Spleen (tissue), 11 donors: ENCODE results near the gene FIBP. TPM values are rescaled to one million over a fixed set of nuclear protein-coding genes. Genes with fewer than 3 reads are reported as not detected.

Experiments
- DNase-seq: peaks from one replicate; pipeline ENCODE4 v3.0.0-alpha.2; 2020
- H3K27ac ChIP-seq, 8 donors: fragments of 200-600 bp; sonication (generic) in 7 of 8; 1 replicate in 4 of 8; 2 replicates in 4 of 8; pipeline versions ENCODE4 v1.5.0 to v1.8.0; 2016 to 2021; ENCODE audit warnings: inconsistent platforms in 4 of 8, mild to moderate bottlenecking in 4 of 8, moderate library complexity in 1 of 8
- H3K27me3 ChIP-seq, 7 donors: fragments of 200-600 bp; sonication (generic) in 6 of 7; replicated peaks in 1 of 7; 1 replicate in 4 of 7; 2 replicates in 3 of 7; pipeline versions ENCODE4 v1.5.0 to v1.8.0; 2016 to 2021; ENCODE audit warnings: inconsistent platforms in 3 of 7, mild to moderate bottlenecking in 1 of 7
- H3K36me3 ChIP-seq, 6 donors: fragments of 200-600 bp; sonication (generic) in 5 of 6; 1 replicate in 4 of 6; 2 replicates in 2 of 6; pipeline versions ENCODE4 v1.5.0 to v1.8.0; 2016 to 2021; ENCODE audit warnings: inconsistent platforms in 2 of 6
- H3K4me1 ChIP-seq, 6 donors: fragments of 200-600 bp; sonication (generic) in 5 of 6; 1 replicate in 3 of 6; 2 replicates in 3 of 6; pipeline versions ENCODE4 v1.5.0 to v1.8.0; 2016 to 2021; ENCODE audit warnings: inconsistent platforms in 3 of 6
- H3K4me3 ChIP-seq, 8 donors: fragments of 200-600 bp; sonication (generic) in 7 of 8; 1 replicate in 4 of 8; 2 replicates in 4 of 8; pipeline versions ENCODE4 v1.5.0 to v1.8.0; 2016 to 2021; ENCODE audit warnings: inconsistent platforms in 4 of 8, mild to moderate bottlenecking in 4 of 8, moderate library complexity in 2 of 8
- H3K9me3 ChIP-seq, 8 donors: fragments of 200-600 bp; sonication (generic) in 7 of 8; 1 replicate in 4 of 8; 2 replicates in 4 of 8; pipeline versions ENCODE4 v1.5.0 to v1.8.0; 2016 to 2021; ENCODE audit warnings: inconsistent platforms in 4 of 8
- CTCF ChIP-seq, 11 experiments: fragments of 200-600 bp in 7 of 11; fragments of 450-650 bp in 4 of 11; sonication (generic) in 4 of 11; IDR thresholded peaks in 8 of 11; conservative IDR thresholded peaks in 3 of 11; 1 replicate in 7 of 11; 2 replicates in 4 of 11; pipeline versions ENCODE4 v1.4.0 to v1.8.0; 2016 to 2021; ENCODE audit warnings: antibody characterized with exemption in 11 of 11, inconsistent platforms in 4 of 11, mild to moderate bottlenecking in 1 of 11
- POLR2A ChIP-seq, 3 donors: fragments of 450-650 bp; IDR thresholded peaks; one replicate each; pipeline ENCODE4 v1.5.1; 2017; ENCODE audit warnings: antibody characterized with exemption in 3 of 3, mild to moderate bottlenecking in 1 of 3
- POLR2AphosphoS5 ChIP-seq, 3 donors: sonication (generic); formaldehyde crosslinking; IDR thresholded peaks; one replicate each; pipeline ENCODE4 v1.5.1; 2017; ENCODE audit warnings: antibody characterized with exemption in 3 of 3
- WGBS, 5 donors: extraction: QIAGEN DNeasy Blood & Tissue Kit in 3 of 5; methylation state at CpG; one replicate each; pipeline versions ENCODE4 v1.1.5 to v1.1.7; 2013 to 2018; 5-methylcytosine and 5-hydroxymethylcytosine counted together
- intact Hi-C: fragments of 100-400 bp; cut with DNase I; formaldehyde crosslinking; loops from one replicate; pipeline ENCODE4 v1.15.0; 2023; ENCODE audit warnings: low total_unique reads
- polyA plus RNA-seq, 3 donors: library from polyadenylated mRNA; stranded (reverse); fragments of 200-250 nt; gene quantifications; one replicate each; pipeline ENCODE4 v1.2.1, GENCODE V29; 2013
- total RNA-seq, 7 donors: library from RNA; depleted of rRNA in 3 of 7; stranded (reverse); fragments of >200 nt in 3 of 7; fragmentation: NEBNext Ultra II Directional in 4 of 7; extraction: Animal tissue kit (Norgen Biotek cat#: 25700) in 4 of 7; gene quantifications; one replicate each; pipeline versions ENCODE4 v1.1.0 to v1.2.1, GENCODE V29; 2016 to 2021
- donor health status: healthy with polysubstance abuse.
- donor health status: DM: no; HTN: no; CAD: no; lungs with moderate emphysema.
- donor health status: DM: no; HTN: no; CAD: no.
- donor health status: Bipolar disorder and iron deficiency.
- donor health status: healthy.
- donor health status: DM: no; HTN: no; CAD: no.
- donor health status: DM: yes; HTN: yes; CAD: no.

The FIBP gene
- total and polyA plus RNA-seq, 10 donors, result 52.3 to 79.0 (median 64.6) TPM

GRCh38 chr11:65880027-65880426 is 8.2 kb downstream of the FIBP start:
- Histone ChIP-seq H3K9me3 (no peaks in the 10 kb centered on the region), H3K36me3 (peaks cover 0 to 39% (median 26%) of the 10 kb centered on the region in 6 donors)
- 61 to 81% (median 70%) methylated on average over 7 of the region's 7 CpGs for WGBS, 5 donors

GRCh38 chr11:65879617-65880016 is 8.7 kb downstream of the FIBP start, which contains the start of gene CTSW:
Gene CTSW (plus strand): TSS chr11:65879837. CDS start chr11:65879855, 18 bp downstream.
- intact Hi-C loops, result no loop called here
- H3K9me3 ChIP-seq, result no peaks in the 10 kb centered on the region
- no peaks in the 10 kb centered on the region for H3K27me3 ChIP-seq
- WGBS, 5 donors, result 6 to 34% (median 19%) methylated on average over 6 to 7 of the region's 7 CpGs
- TF ChIP-seq CTCF (IDR thresholded peaks at IDR 0.05 in 8 of 11, conservative IDR thresholded peaks at IDR 0.05 in 3 of 11), result no peak
- TF ChIP-seq POLR2AphosphoS5 (IDR thresholded peaks at IDR 0.05), result peak; percentile 59 to 78 (median 64)
- no peak for TF ChIP-seq POLR2A (IDR thresholded peaks at IDR 0.05)
- peak within 1 kb of the TSS in 5 of 8 donors; percentile 33 to 79 (median 65) for H3K27ac ChIP-seq
- peak; percentile 86 for DNase-seq
- H3K4me1 ChIP-seq, result peaks cover 1 to 49% (median 26%) of the 10 kb centered on the region in 6 donors
- peaks cover 0 to 35% (median 24%) of the 10 kb centered on the region in 6 donors for H3K36me3 ChIP-seq
- H3K4me3 ChIP-seq, result peak within 1 kb of the TSS in 6 of 8 donors; percentile 3 to 58 (median 28)

More at GRCh38 chr11:65880027-65880426, 8.2 kb downstream of the FIBP start:
- H3K4me1 ChIP-seq, result peaks cover 5 to 53% (median 30%) of the 10 kb centered on the region in 6 donors
- peak overlapping the region in 5 of 8 donors; percentile 18 to 79 (median 65) for H3K27ac ChIP-seq
- DNase-seq, result no peak
- TF ChIP-seq POLR2A (IDR thresholded peaks at IDR 0.05) (no peak), POLR2AphosphoS5 (IDR thresholded peaks at IDR 0.05) (no peak), CTCF (IDR thresholded peaks at IDR 0.05 in 8 of 11, conservative IDR thresholded peaks at IDR 0.05 in 3 of 11) (no peak)
- intact Hi-C loops, result no loop called here
- no peaks in the 10 kb centered on the region for H3K27me3 ChIP-seq
- peak overlapping the region in 6 of 8 donors; percentile 3 to 58 (median 28) for H3K4me3 ChIP-seq

- no peaks in the 10 kb centered on the region for H3K9me3 ChIP-seq
- WGBS, 5 donors, result 5 to 10% (median 6%) methylated on average over 48 to 54 of the region's 54 CpGs
- TF ChIP-seq CTCF (IDR thresholded peaks at IDR 0.05 in 8 of 11, conservative IDR thresholded peaks at IDR 0.05 in 3 of 11) (peak in 2 of 11 experiments; percentile 8 to 51), POLR2A (IDR thresholded peaks at IDR 0.05) (peak in 1 of 3 donors; percentile 43), POLR2AphosphoS5 (IDR thresholded peaks at IDR 0.05) (peak; percentile 94 to 98 (median 96))
- H3K27me3 ChIP-seq, result peaks cover 0 to 11% (median 0%) of the 10 kb centered on the region in 7 donors
- H3K4me1 ChIP-seq, result peaks cover 16 to 58% (median 45%) of the 10 kb centered on the region in 6 donors
- H3K4me3 ChIP-seq, result peak overlapping the region; percentile 30 to 77 (median 47)
- peak; percentile 98 for DNase-seq
- no peaks in the 10 kb centered on the region for H3K36me3 ChIP-seq
- intact Hi-C loops, result no loop called here
- H3K27ac ChIP-seq, result peak overlapping the region; percentile 63 to 91 (median 83)
Observed at GRCh38 chr11:65873318-65874156, 14.7 kb downstream of the FIBP start.
